LNCAP (cell line): ENCODE results near the gene PNRC1.

ENCODE experiments used
- TF ChIP-seq, protein P1 (sequence below): fragments of 450-650 bp; IDR thresholded peaks from 2 replicates; pipeline ENCODE4 v1.5.1; 2017; ENCODE audit warnings: mild to moderate bottlenecking

The PNRC1 gene

DNA sequence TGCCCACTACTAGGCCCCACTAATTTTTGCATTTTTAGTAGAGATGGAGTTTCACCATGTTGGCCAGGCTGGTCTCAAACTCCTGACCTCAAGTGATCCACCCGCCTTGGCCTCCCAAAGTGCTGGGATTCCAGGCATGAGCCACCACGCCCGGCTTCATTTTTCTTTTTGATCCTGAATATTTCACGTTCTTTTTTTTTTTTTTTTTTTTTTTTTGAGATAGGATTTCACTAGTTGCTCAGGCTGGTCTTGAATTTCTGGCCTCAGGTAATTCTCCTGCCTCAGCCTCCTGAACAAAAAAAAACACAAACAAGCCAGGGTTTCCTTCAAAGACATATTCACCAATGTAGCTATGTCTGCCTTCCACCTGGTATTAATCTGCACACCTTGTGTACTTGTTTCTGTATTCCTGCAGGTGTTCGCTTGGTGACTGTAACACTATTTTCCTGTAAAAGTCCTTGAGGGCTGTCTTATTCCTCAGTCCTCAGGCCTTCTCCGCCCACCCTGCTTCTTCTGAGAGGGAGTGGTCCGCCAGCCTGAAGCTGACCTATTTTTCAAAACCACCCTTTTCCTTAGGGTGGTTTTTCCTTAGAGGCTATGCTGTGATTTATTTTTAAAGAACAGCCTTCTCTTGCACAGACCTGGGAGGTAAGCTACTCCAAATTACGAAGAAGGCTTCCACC, 36.1 kb upstream of the PNRC1 start:
- TF ChIP-seq, protein P1, sequence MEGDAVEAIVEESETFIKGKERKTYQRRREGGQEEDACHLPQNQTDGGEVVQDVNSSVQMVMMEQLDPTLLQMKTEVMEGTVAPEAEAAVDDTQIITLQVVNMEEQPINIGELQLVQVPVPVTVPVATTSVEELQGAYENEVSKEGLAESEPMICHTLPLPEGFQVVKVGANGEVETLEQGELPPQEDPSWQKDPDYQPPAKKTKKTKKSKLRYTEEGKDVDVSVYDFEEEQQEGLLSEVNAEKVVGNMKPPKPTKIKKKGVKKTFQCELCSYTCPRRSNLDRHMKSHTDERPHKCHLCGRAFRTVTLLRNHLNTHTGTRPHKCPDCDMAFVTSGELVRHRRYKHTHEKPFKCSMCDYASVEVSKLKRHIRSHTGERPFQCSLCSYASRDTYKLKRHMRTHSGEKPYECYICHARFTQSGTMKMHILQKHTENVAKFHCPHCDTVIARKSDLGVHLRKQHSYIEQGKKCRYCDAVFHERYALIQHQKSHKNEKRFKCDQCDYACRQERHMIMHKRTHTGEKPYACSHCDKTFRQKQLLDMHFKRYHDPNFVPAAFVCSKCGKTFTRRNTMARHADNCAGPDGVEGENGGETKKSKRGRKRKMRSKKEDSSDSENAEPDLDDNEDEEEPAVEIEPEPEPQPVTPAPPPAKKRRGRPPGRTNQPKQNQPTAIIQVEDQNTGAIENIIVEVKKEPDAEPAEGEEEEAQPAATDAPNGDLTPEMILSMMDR: no peak

DNA sequence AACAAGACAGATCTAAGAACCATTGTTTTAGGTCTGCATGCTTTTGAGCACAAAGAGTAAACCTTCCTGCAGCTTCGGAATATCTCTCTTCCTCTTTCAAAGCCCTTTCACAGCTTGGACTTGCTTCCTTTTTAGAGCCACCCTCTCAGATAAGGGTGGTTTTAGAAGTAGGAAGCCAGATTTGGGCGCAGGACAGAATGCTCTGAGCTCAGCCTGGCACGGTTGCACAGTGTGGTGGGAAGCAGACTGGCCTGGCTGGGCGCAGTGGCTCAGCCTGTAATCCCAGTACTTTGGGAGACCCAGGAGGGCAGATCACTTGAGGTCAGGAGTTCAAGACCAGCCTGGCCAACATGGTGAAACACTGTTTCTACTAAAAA, 35.6 kb upstream of the PNRC1 start:
- TF ChIP-seq, protein P1: no peak

DNA sequence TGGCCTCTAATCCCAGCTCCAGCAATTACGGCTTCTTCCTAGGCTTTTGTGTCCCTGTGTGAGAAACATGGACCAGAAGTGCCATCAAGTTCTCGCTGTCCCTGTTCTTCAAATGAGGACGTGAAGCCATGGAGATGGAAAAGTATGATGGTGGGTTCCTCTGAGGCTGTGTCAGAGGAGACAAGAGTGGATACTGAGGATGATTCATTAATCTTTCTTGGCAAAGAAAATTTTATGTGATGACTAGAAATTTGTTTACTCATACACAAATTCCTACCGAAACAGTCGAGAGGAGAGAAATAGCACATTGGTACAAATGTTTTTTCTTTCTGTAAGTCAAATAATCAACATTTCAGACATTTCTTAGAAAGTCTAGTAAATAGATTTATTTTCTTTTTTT, 35.0 kb upstream of the PNRC1 start:
- TF ChIP-seq, protein P1: no peak

DNA sequence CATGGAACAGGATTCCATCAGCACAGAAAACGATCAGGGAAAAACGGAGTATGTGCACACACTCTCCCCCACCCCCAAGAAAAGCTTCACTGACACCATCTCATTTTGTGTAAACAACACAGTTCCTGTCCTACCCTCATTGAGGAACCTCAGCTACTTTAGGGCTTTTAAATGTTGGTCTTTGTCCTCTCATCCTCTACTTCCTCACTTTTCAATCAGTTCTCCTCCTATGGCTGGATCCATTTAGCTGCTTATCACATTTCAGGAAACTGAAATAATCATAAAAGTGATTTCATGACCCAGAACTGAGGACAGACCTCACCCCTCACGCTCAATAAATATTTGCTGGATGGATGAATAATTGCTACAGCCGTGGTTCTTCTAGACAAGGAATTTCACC, 33.1 kb upstream of the PNRC1 start:
- TF ChIP-seq, protein P1: no peak

DNA sequence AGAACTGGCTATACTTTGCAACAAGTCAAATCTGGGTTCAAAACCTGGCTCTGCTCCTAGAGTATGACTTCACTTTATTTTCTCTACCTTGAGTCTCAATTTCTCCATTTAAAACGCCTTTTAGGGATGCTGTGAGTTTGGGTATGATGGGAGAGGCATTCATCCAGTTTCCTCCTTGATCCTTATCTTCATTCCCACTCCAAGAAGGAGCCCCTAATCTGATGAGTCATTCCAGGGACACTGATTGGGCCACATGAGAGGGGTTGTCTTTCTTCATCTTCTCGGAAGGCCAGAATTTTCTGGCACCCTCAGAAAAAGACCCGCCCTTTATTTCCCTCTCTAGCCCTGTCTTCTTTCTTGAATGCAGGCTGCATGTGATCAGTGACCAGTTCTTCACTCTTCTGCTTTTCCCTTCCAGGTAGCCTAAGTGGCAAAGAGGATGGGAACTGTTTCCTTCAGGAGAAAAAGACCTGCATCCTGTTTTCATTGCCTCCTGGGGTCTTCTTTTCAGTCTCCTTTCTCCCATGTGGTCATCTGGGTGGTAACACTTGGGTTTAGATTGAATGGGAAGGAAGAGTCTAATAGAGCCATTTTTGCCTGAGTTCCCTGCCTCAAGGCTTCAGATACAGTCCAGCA, 32.1 kb upstream of the PNRC1 start:
- TF ChIP-seq, protein P1: no peak

DNA sequence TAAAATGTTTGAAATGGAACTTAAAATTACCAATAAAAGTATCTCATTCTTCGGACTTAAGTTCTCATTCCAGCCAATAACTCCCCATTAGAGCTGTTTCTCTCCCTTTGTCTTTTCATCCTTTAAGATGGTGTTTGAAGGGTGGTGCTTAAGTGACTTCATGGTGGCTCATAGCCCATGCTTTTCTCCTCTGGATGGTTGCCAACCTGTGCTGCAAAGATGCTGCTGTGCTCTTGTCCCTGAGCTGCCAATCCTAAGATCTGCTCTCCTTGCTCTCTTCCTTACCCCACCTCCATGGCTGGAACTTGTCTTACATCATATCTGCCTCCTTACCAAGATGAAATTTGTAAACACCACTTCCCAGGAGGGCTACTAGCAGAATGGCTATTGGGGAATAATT, 31.6 kb upstream of the PNRC1 start:
- TF ChIP-seq, protein P1: no peak

DNA sequence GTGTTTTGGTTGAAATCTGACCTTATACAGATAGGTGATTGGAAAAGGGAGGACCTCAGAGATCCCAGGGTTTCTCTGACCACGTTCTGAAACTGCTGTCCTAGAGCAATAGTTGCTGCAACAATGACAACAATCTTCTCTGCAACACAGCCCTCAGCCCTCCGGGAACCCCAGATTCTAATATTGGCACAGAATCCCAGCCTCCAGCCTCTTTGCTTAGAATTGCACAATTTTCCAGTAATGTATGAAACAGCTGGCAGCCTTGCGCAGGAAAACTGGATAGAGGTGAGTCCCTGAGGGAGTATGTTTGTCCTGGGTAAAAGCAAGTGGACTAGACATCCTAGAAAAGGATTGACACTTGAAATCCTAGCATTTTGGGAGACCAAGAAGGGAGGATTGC, 30.4 kb upstream of the PNRC1 start:
- TF ChIP-seq, protein P1: no peak
